Transverse colon (tissue), 4 donors: Measurements from ENCODE around the gene XYLT1. TPM values are rescaled to one million over a fixed set of nuclear protein-coding genes. Genes with fewer than 3 reads are reported as not detected.

ENCODE experiments used
- DNase-seq: peaks from one replicate; pipeline ENCODE4 v3.0.0-alpha.2; 2019
- H3K27ac ChIP-seq, 4 donors: fragments of 200-600 bp; sonication (generic); 2 replicates each; pipeline ENCODE4 v1.5.1; 2016 to 2018; ENCODE audit warnings: inconsistent platforms in 4 of 4
- H3K27me3 ChIP-seq: fragments of 200-600 bp; sonication (generic); 2 replicates; pipeline ENCODE4 v1.5.1; 2017; ENCODE audit warnings: inconsistent platforms
- H3K36me3 ChIP-seq, 4 donors: fragments of 200-600 bp; sonication (generic); 2 replicates each; pipeline ENCODE4 v1.5.1; 2017 to 2019; ENCODE audit warnings: inconsistent platforms in 4 of 4
- H3K4me1 ChIP-seq, 4 donors: fragments of 200-600 bp; sonication (generic); 2 replicates each; pipeline ENCODE4 v1.5.1; 2017 to 2020; ENCODE audit warnings: inconsistent platforms in 4 of 4
- H3K4me3 ChIP-seq, 4 donors: fragments of 200-600 bp; sonication (generic); 1 replicate in 1 of 4; 2 replicates in 3 of 4; pipeline versions ENCODE4 v1.5.1 to v1.6.1; 2017 to 2019; ENCODE audit warnings: inconsistent platforms in 4 of 4
- H3K9me3 ChIP-seq, 2 donors: fragments of 200-600 bp; sonication (generic); 2 replicates each; pipeline ENCODE4 v1.5.1; 2017 to 2019; ENCODE audit warnings: inconsistent platforms in 2 of 2
- CTCF ChIP-seq, 5 experiments: fragments of 200-600 bp in 3 of 5; fragments of 450-650 bp in 2 of 5; sonication (generic) in 3 of 5; IDR thresholded peaks; 1 replicate in 2 of 5; 2 replicates in 3 of 5; pipeline ENCODE4 v1.5.1; 2016 to 2017; ENCODE audit warnings: antibody characterized with exemption in 5 of 5, inconsistent platforms in 3 of 5, mild to moderate bottlenecking in 2 of 5, moderate library complexity in 1 of 5
- EP300 ChIP-seq: sonication (generic); formaldehyde crosslinking; IDR thresholded peaks from one replicate; pipeline ENCODE4 v1.6.1; 2017; ENCODE audit warnings: antibody characterized with exemption, low read depth
- POLR2A ChIP-seq: fragments of 450-650 bp; IDR thresholded peaks from one replicate; pipeline ENCODE4 v1.6.1; 2016; ENCODE audit warnings: antibody characterized with exemption, mild to moderate bottlenecking, moderate library complexity
- POLR2AphosphoS5 ChIP-seq, 3 donors: sonication (generic); formaldehyde crosslinking; IDR thresholded peaks; one replicate each; pipeline ENCODE4 v1.6.1; 2016; ENCODE audit warnings: antibody characterized with exemption in 3 of 3
- WGBS, 2 donors: methylation state at CpG; one replicate each; pipeline ENCODE4 v1.1.5; 2018; ENCODE audit warnings: low coverage in 1 of 2; 5-methylcytosine and 5-hydroxymethylcytosine counted together
- in situ Hi-C, 4 donors: fragments of 200-750 bp; cut with MboI; loops; one replicate each; pipeline versions ENCODE4 v1.15.0 to v1.15.1; 2017; ENCODE audit warnings: low sequenced_read_pairs in 3 of 4, low pct_ligation_motif_present in 1 of 4, low pct_unique_long_range_greater_than_20kb in 1 of 4
- intact Hi-C: fragments of 100-400 bp; cut with DNase I; formaldehyde crosslinking; loops from one replicate; pipeline ENCODE4 v1.15.1; 2023; ENCODE audit warnings: low total_unique reads
- total RNA-seq, 4 donors: library from RNA; depleted of rRNA; stranded (reverse); fragments of >200 nt; gene quantifications; one replicate each; pipeline ENCODE4 v1.1.0, GENCODE V29; 2016

The XYLT1 gene
- total RNA-seq, 4 donors from 2014 or later: 22.3 to 44.6 (median 39.4) TPM

DNA sequence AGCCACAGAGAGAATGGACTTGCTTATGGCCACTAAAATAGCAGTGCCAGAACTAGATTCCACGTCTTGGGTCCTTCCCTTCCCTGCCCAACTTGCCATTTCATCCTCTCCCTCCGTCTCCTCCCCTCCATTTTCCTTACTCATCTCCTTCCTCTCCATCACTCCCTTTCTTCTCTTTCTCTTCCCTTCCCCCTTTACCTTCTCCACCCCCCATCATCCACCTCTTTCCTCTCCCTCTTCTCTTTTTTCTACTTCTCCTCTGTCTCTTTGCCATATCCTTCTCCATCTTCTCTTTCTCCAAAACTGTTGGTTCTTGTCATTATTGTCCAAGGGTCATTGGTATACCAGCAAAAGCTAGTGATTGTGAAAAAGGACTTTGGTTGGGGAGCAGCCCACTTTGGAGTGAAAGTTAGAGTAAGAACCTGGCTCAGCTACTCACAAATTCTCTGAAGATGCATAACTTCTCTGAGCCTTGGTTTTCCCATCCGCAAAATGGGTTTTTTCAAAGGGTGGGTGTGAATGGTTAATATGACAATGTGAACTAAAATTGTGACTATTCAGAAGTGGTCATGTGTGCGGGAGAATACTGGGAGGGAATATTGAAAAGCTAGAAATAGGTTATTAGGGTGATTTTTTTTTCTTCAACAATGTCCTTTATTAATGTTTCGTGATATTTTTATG is 393.8 kb downstream of the XYLT1 start:
- TF ChIP-seq EP300 (no peak), CTCF (IDR thresholded peaks at IDR 0.05) (no peak), POLR2A (no peak), POLR2AphosphoS5 (IDR thresholded peaks at IDR 0.05) (no peak)
- H3K36me3 ChIP-seq: no peaks in the 10 kb centered on the region
- H3K27ac ChIP-seq: no peak overlapping the region
- WGBS, 2 donors: 89 to 90% methylated on average over 5 of the region's 5 CpGs
- intact Hi-C loops: no loop called here
- H3K4me3 ChIP-seq: no peak overlapping the region
- no peaks in the 10 kb centered on the region for H3K27me3 ChIP-seq
- H3K4me1 ChIP-seq: no peaks in the 10 kb centered on the region
- no peaks in the 10 kb centered on the region for H3K9me3 ChIP-seq
- no peak for DNase-seq
- in situ Hi-C loops: no loop called here

DNA sequence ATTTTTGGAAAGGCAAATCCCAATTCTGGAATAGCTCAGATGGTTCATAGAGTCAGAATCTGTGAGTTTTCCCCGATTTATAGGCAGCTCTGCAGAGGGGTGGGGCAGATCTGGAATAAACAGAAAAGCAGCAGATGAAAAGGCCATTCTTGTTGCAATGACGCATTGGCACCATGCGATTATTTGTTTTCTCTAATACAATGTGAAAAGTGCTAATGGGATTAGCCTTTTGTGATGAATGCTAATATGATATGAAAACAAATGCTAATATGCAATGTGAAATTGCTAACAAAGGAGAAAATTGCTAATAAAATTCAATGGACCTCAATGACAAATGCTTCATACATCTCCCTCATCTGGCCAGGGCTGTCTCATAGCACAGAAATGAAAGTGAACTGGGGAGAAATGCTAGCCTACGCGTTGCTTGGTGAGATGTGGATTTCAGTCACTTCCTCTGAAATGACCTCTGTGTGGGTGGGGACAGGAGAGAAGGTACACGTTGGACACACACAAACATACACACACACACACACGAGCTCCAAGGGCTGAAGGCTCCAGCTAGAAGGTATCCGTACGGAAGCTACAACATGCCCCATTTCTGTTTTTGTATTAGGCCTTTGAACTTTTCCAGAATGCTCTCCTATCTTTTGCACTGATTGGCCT is 394.5 kb downstream of the XYLT1 start:
- in situ Hi-C loops (no loop called here), intact Hi-C loops (no loop called here)
- DNase-seq: no peak
- H3K9me3 ChIP-seq: no peaks in the 10 kb centered on the region
- WGBS, 2 donors: 78 to 83% methylated on average over 5 to 9 of the region's 9 CpGs
- H3K27ac ChIP-seq: no peak overlapping the region
- H3K27me3 ChIP-seq: no peaks in the 10 kb centered on the region
- no peak for TF ChIP-seq CTCF (IDR thresholded peaks at IDR 0.05)
- TF ChIP-seq EP300: no peak
- TF ChIP-seq POLR2AphosphoS5 (IDR thresholded peaks at IDR 0.05): no peak
- no peak for TF ChIP-seq POLR2A
- H3K4me1 ChIP-seq: peaks cover 0 to under 1% (median under 1%) of the 10 kb centered on the region in 4 donors
- H3K4me3 ChIP-seq: no peak overlapping the region
- H3K36me3 ChIP-seq: no peaks in the 10 kb centered on the region

DNA sequence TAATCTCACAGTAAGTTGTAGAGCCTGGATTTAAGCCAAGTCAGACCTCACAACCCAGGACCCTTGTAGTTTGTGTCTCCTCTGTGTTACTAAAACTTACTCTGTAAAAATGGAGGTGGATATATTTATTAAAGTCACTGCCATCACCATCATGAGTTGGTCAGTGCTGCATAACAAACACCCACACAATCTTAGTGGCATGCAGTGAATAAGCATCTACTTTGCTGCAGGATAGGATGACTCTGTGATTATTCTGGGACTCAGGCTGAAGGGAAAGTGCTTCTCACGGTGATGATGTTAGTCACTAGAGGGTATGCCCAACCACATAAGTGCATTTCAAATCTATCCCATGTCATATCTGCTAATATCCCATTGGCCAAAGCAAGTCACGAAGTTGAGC is 398.7 kb downstream of the XYLT1 start:
- no peak for DNase-seq
- Histone ChIP-seq H3K9me3 (no peaks in the 10 kb centered on the region), H3K4me1 (peaks cover 0 to 16% (median 8%) of the 10 kb centered on the region in 4 donors), H3K27ac (no peak overlapping the region), H3K36me3 (no peaks in the 10 kb centered on the region), H3K27me3 (no peaks in the 10 kb centered on the region), H3K4me3 (no peak overlapping the region)
- TF ChIP-seq CTCF (IDR thresholded peaks at IDR 0.05): no peak
- no peak for TF ChIP-seq POLR2AphosphoS5 (IDR thresholded peaks at IDR 0.05)
- TF ChIP-seq POLR2A: no peak
- TF ChIP-seq EP300: no peak
- WGBS, 2 donors: 69% methylated on average over 2 of the region's 2 CpGs; no CpG with 5 or more reads in 1 of the 2 donors
- in situ Hi-C loops: no loop called here
- intact Hi-C loops: no loop called here

GRCh38 chr16:17070882-17071592 is 399.7 kb downstream of the XYLT1 start:
- Histone ChIP-seq H3K36me3 (no peaks in the 10 kb centered on the region), H3K4me1 (peaks cover 0 to 16% (median 8%) of the 10 kb centered on the region in 4 donors), H3K27me3 (no peaks in the 10 kb centered on the region), H3K9me3 (no peaks in the 10 kb centered on the region), H3K27ac (peak overlapping the region; percentile 48 to 67 (median 54)), H3K4me3 (peak overlapping the region in 3 of 4 donors; percentile 3 to 40 (median 14))
- DNase-seq: peak; percentile 76
- TF ChIP-seq POLR2A (no peak), CTCF (IDR thresholded peaks at IDR 0.05) (peak in 1 of 5 experiments; percentile 2), POLR2AphosphoS5 (IDR thresholded peaks at IDR 0.05) (no peak), EP300 (no peak)
- intact Hi-C loops (no loop called here), in situ Hi-C loops (no loop called here)
- WGBS, 2 donors: 12 to 18% methylated on average over 6 to 16 of the region's 16 CpGs
